ENCODE measurements around the gene PCDH1.

- TF ChIP-seq POLR2A (IDR thresholded peaks at IDR 0.05) (no peak), CTCF (IDR thresholded peaks at IDR 0.05) (no peak)
Observed at GRCh38 chr5:141857226-141857625, 21.0 kb downstream of the PCDH1 start.
